Upper lobe of left lung (tissue), 6 donors: ENCODE measurements around the gene RNPEPL1. TPM values are rescaled to one million over a fixed set of nuclear protein-coding genes. Genes with fewer than 3 reads are reported as not detected.

ENCODE experiments used
- ATAC-seq, 2 donors: fragments of 200-7000 bp; cut with Tn5 transposase; one replicate each; pipeline ENCODE4 v1.9.1; 2022; ENCODE audit warnings: mild to moderate bottlenecking in 2 of 2, moderate library complexity in 2 of 2; ENCODE audit not compliant: low FRiP score in 2 of 2
- DNase-seq, 2 donors: peaks; one replicate each; pipeline ENCODE4 v3.0.0-alpha.2; 2019 to 2020
- H3K27ac ChIP-seq, 4 donors: fragments of 200-600 bp; sonication (generic); one replicate each; pipeline ENCODE4 v1.5.1; 2016 to 2019
- H3K27me3 ChIP-seq, 4 donors: fragments of 200-600 bp; sonication (generic); one replicate each; pipeline ENCODE4 v1.5.1; 2017 to 2019
- H3K36me3 ChIP-seq, 4 donors: fragments of 200-600 bp; sonication (generic); one replicate each; pipeline ENCODE4 v1.5.1; 2016 to 2019
- H3K4me1 ChIP-seq, 4 donors: fragments of 200-600 bp; sonication (generic); one replicate each; pipeline ENCODE4 v1.5.1; 2018 to 2019
- H3K4me3 ChIP-seq, 4 donors: fragments of 200-600 bp; sonication (generic); one replicate each; pipeline ENCODE4 v1.5.1; 2017 to 2019; ENCODE audit warnings: mild to moderate bottlenecking in 2 of 4, moderate library complexity in 1 of 4
- H3K9me3 ChIP-seq, 4 donors: fragments of 200-600 bp; sonication (generic); one replicate each; pipeline ENCODE4 v1.5.1; 2018 to 2019
- CTCF ChIP-seq, 6 experiments: fragments of 450-650 bp in 4 of 6; fragments of 200-600 bp in 2 of 6; sonication (generic) in 2 of 6; IDR thresholded peaks; one replicate each; pipeline ENCODE4 v1.5.1; 2016 to 2019; ENCODE audit warnings: antibody characterized with exemption in 6 of 6
- EP300 ChIP-seq, 4 donors: sonication (generic); formaldehyde crosslinking; IDR thresholded peaks; one replicate each; pipeline ENCODE4 v1.5.1; 2017; ENCODE audit warnings: antibody characterized with exemption in 4 of 4, control low read depth in 2 of 4
- POLR2A ChIP-seq, 4 donors: fragments of 450-650 bp; IDR thresholded peaks; one replicate each; pipeline ENCODE4 v1.5.1; 2016 to 2017; ENCODE audit warnings: antibody characterized with exemption in 4 of 4, mild to moderate bottlenecking in 2 of 4
- POLR2AphosphoS5 ChIP-seq, 2 donors: sonication (generic); formaldehyde crosslinking; IDR thresholded peaks; one replicate each; pipeline ENCODE4 v1.5.1; 2017; ENCODE audit warnings: antibody characterized with exemption in 2 of 2
- WGBS, 2 donors: methylation state at CpG; one replicate each; pipeline ENCODE4 v1.1.5; 2017 to 2018; 5-methylcytosine and 5-hydroxymethylcytosine counted together
- total RNA-seq, 6 donors: library from RNA; depleted of rRNA in 4 of 6; stranded (reverse); fragments of >200 nt in 4 of 6; gene quantifications; one replicate each; pipeline versions ENCODE4 v1.1.0 to v1.2.1, GENCODE V29; 2016 to 2021
- donor health status: DM: no; HTN: no; CAD: no; lungs with moderate emphysema.
- donor health status: DM: no; HTN: yes; CAD: no; lungs with severe emphysema.

The RNPEPL1 gene
- total RNA-seq, 6 donors from 2014 or later = 71.0 to 264 (median 123) TPM

- ATAC-seq (no peak), DNase-seq (peak in 1 of 2 donors; percentile 59)
- H3K27ac ChIP-seq = peak overlapping the region in 2 of 4 donors; percentile 83 to 85
- no peak overlapping the region for H3K4me3 ChIP-seq
- TF ChIP-seq POLR2AphosphoS5 (IDR thresholded peaks at IDR 0.05) (no peak), CTCF (IDR thresholded peaks at IDR 0.05) (no peak), POLR2A (IDR thresholded peaks at IDR 0.05) (no peak), EP300 (IDR thresholded peaks at IDR 0.05) (no peak)
- peaks cover 10 to 65% (median 52%) of the 10 kb centered on the region in 4 donors for H3K36me3 ChIP-seq
- peaks cover 24 to 40% (median 29%) of the 10 kb centered on the region in 4 donors for H3K4me1 ChIP-seq
- 91 to 94% methylated on average over 7 to 26 of the region's 26 CpGs for WGBS, 2 donors
- H3K9me3 ChIP-seq = no peaks in the 10 kb centered on the region
- H3K27me3 ChIP-seq = no peaks in the 10 kb centered on the region
Observed at GRCh38 chr2:240577281-240578109, 9.2 kb downstream of the RNPEPL1 start.

DNA sequence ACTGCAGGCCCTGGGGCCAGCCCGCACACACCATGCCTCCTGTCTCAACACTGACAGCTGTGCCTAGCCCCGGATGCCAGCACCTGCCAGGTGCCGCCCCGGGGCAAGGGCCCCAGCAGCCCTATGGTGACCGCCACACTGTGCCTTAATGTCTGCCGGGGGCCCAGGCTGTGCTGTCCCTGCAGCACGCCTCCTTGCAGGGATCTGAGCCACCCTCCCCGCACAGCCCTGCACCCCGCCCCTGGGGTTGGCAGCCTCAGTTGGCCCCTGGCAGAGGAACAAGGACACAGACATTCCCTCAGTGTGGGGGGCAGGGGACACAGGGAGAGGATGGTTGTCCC is 9.8 kb downstream of the RNPEPL1 start:
- H3K27ac ChIP-seq = peak overlapping the region; percentile 83 to 89 (median 86)
- TF ChIP-seq POLR2A (IDR thresholded peaks at IDR 0.05) = no peak
- TF ChIP-seq CTCF (IDR thresholded peaks at IDR 0.05) = no peak
- no peak for TF ChIP-seq EP300 (IDR thresholded peaks at IDR 0.05)
- TF ChIP-seq POLR2AphosphoS5 (IDR thresholded peaks at IDR 0.05) = no peak
- H3K4me3 ChIP-seq = no peak overlapping the region
- ATAC-seq = no peak
- DNase-seq = peak in 1 of 2 donors; percentile 66
- no peaks in the 10 kb centered on the region for H3K27me3 ChIP-seq
- WGBS, 2 donors = 96 to 100% methylated on average over 5 to 9 of the region's 9 CpGs
- H3K9me3 ChIP-seq = no peaks in the 10 kb centered on the region
- peaks cover 10 to 59% (median 49%) of the 10 kb centered on the region in 4 donors for H3K36me3 ChIP-seq
- H3K4me1 ChIP-seq = peaks cover 24 to 40% (median 29%) of the 10 kb centered on the region in 4 donors

- TF ChIP-seq EP300 (IDR thresholded peaks at IDR 0.05) = no peak
- TF ChIP-seq POLR2AphosphoS5 (IDR thresholded peaks at IDR 0.05) = no peak
- TF ChIP-seq CTCF (IDR thresholded peaks at IDR 0.05) = no peak
- no peak for TF ChIP-seq POLR2A (IDR thresholded peaks at IDR 0.05)
- H3K27me3 ChIP-seq = no peaks in the 10 kb centered on the region
- H3K4me1 ChIP-seq = peaks cover 24 to 36% (median 29%) of the 10 kb centered on the region in 4 donors
- ATAC-seq (no peak), DNase-seq (peak in 1 of 2 donors; percentile 49)
- 87 to 95% methylated on average over 8 of the region's 8 CpGs for WGBS, 2 donors
- H3K9me3 ChIP-seq = no peaks in the 10 kb centered on the region
- H3K4me3 ChIP-seq = no peak overlapping the region
- peak overlapping the region; percentile 83 to 89 (median 86) for H3K27ac ChIP-seq
- peaks cover 10 to 55% (median 47%) of the 10 kb centered on the region in 4 donors for H3K36me3 ChIP-seq
Observed at GRCh38 chr2:240578488-240578887, 10.2 kb downstream of the RNPEPL1 start.

DNA sequence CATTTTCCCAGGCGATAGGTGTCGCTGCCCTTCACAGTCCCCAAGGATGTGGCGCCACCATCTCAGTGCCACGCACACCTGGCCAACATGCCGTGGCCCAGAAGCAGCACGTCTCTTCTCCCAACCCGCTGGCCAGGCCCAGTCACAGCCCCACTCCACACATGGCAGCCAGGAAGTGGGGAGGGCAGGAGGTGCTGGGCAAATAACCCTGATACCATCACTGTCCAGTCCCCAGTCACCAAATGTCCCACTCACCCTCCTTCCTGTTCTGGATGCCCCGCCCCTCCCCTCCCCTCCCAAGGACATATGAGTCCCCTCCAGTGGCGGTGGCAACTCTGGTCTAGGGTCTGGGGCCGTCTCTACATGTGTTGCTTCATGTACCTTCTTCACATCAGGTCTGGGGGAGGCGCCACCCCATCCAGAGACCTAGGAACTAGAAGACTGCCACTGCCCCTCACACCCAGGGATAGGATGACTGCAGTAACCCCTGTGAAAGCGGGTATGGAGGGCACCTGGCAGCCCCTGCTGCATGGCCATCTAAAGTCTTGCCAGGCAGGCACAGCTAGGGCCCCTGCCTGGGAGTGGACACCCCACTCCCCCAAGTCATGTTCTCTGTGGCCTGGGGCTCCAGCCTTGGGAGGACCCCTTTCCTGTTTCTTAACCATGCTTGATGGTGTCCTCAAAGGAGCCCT is 10.9 kb downstream of the RNPEPL1 start:
- H3K36me3 ChIP-seq = peaks cover 10 to 48% (median 43%) of the 10 kb centered on the region in 4 donors
- TF ChIP-seq POLR2AphosphoS5 (IDR thresholded peaks at IDR 0.05) = no peak
- H3K9me3 ChIP-seq = no peaks in the 10 kb centered on the region
- H3K4me1 ChIP-seq = peaks cover 29 to 41% (median 31%) of the 10 kb centered on the region in 4 donors
- ATAC-seq = no peak
- DNase-seq = peak in 1 of 2 donors; percentile 28
- no peak overlapping the region for H3K4me3 ChIP-seq
- WGBS, 2 donors = 86 to 91% methylated on average over 11 to 12 of the region's 12 CpGs
- no peaks in the 10 kb centered on the region for H3K27me3 ChIP-seq
- H3K27ac ChIP-seq = peak overlapping the region; percentile 83 to 89 (median 86)
